Adrenal gland (tissue), 5 donors: ENCODE data around the gene VRK1.

Experiments used
- CTCF ChIP-seq, 6 experiments: fragments of 450-650 bp in 4 of 6; fragments of 200-600 bp in 2 of 6; sonication (generic) in 1 of 6; IDR thresholded peaks; 1 replicate in 5 of 6; 2 replicates in 1 of 6; pipeline versions ENCODE4 v1.5.1 to v1.8.0; 2016 to 2021; ENCODE audit warnings: antibody characterized with exemption in 6 of 6, mild to moderate bottlenecking in 2 of 6, moderate library complexity in 1 of 6
- POLR2A ChIP-seq, 2 donors: fragments of 450-650 bp; IDR thresholded peaks; one replicate each; pipeline ENCODE4 v1.6.1; 2017; ENCODE audit warnings: antibody characterized with exemption in 2 of 2, mild to moderate bottlenecking in 2 of 2, moderate library complexity in 1 of 2
- donor health status: DM: no; HTN: no; CAD: no.

GRCh38 chr14:96762650-96763049, 34.5 kb upstream of the VRK1 start:
- TF ChIP-seq CTCF (IDR thresholded peaks at IDR 0.05): no peak
- TF ChIP-seq POLR2A (IDR thresholded peaks at IDR 0.05): no peak
